ENCODE results near the gene ZNF414. TPM values are rescaled to one million over a fixed set of nuclear protein-coding genes. Genes with fewer than 3 reads are reported as not detected.

ZNF414 gene, protein sequence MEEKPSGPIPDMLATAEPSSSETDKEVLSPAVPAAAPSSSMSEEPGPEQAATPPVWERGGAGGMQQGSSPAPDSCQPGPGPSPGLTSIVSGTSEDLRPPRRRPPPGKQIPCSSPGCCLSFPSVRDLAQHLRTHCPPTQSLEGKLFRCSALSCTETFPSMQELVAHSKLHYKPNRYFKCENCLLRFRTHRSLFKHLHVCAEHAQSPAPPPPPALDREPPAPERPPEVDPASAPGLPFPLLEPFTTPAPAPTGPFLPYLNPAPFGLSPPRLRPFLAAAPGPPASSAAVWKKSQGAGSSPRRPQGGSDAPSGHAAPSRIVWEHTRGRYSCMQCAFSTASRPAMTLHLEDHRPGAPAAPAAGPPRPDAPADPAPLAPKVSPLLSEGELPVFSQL
- total RNA-seq (3.8 and 5.7 TPM in 2 replicates), polyA plus RNA-seq (54.2 and 54.3 TPM in 2 replicates)

DNA sequence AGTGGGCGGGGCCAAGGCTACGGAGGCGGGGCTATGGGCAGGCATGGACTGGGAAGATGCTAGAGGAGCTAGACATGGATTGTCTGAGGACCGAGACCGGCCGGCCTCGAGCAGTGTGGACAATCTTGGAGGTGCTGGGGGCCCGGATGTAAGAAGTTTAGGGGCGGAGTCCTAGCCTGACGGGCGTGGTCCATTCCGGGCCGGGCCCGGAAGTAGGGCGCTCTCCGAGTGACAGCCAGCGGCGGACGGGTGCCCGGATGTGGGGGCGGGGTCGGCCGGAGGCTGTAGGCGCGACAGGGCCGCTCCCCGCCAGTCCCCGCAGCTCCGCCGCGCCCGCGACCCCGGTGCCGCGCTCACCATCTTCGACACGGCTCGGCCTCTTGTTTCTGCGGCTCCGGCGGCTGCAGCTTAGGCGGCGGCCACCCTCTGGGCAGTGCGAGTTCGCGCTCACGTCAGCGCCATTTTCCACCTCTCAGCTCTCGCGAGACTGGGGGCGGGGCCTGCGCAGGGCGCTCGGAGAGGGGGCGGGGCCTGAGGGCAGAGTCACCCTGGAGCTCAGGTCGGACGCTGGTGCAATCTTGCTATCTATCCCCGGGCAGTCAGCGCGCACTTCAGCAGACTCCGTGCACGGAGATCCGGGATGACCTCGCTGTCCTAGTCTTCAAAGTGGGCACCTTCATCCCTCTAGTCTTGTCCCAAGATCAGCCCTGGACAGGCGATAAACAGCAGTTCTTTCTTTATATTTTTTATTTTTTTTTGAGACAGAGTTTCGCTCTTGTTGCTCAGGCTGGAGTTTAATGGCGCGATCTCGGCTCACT is at the start of gene ZNF414:
ZNF414 (minus strand) TSS at position 481 of the 818 bp plus-strand sequence; CDS start at position 360, 121 bp downstream.
- Histone ChIP-seq H3K27me3 (no peaks in the 10 kb centered on the region), H2AFZ (peak within 1 kb of the TSS; percentile 96), H3K4me1 (ENCODE audit: insufficient read depth) (peaks cover 13% of the 10 kb centered on the region), H3K4me3 (peak within 1 kb of the TSS; percentile 68), H3K9me2 (replicated peaks; ENCODE audit: insufficient read depth) (no peaks in the 10 kb centered on the region), H3K4me2 (peak within 1 kb of the TSS; percentile 91), H3K36me3 (replicated peaks; ENCODE audit: insufficient read depth, low read depth) (no peaks in the 10 kb centered on the region), H3K79me2 (peaks cover 13% of the 10 kb centered on the region), H3K9me3 (ENCODE audit: low read depth) (no peaks in the 10 kb centered on the region), H3K27ac (peak within 1 kb of the TSS; percentile 99), H4K20me1 (ENCODE audit: insufficient read depth, poor library complexity, severe bottlenecking) (no peaks in the 10 kb centered on the region)
- TF ChIP-seq EZH2 (IDR thresholded peaks at IDR 0.05; ENCODE audit: borderline replicate concordance): no peak
- TF ChIP-seq EZH2phosphoT487 (IDR thresholded peaks at IDR 0.05; ENCODE audit: low read depth, severe bottlenecking, unreplicated experiment): no peak
- no peak for TF ChIP-seq CTCF (IDR thresholded peaks at IDR 0.05; ENCODE audit: poor library complexity)
- DNase-seq (ENCODE audit: low spot score): peak; percentile 98
- under 1% methylated on average over 39 of the region's 70 CpGs for WGBS (ENCODE audit: low lambda C conversion rate, missing lambda C conversion rate)

GRCh38 chr19:8561075-8561764 is 47.3 kb upstream of the ZNF414 start:
- Histone ChIP-seq H3K4me2 (no peak overlapping the region), H3K9me3 (ENCODE audit: low read depth) (no peaks in the 10 kb centered on the region), H3K79me2 (no peaks in the 10 kb centered on the region), H3K36me3 (replicated peaks; ENCODE audit: insufficient read depth, low read depth) (no peaks in the 10 kb centered on the region), H3K27me3 (no peaks in the 10 kb centered on the region), H3K4me1 (ENCODE audit: insufficient read depth) (no peaks in the 10 kb centered on the region), H3K9me2 (replicated peaks; ENCODE audit: insufficient read depth) (no peaks in the 10 kb centered on the region), H2AFZ (no peak overlapping the region), H4K20me1 (ENCODE audit: insufficient read depth, poor library complexity, severe bottlenecking) (no peaks in the 10 kb centered on the region), H3K27ac (no peak overlapping the region), H3K4me3 (no peak overlapping the region)
- DNase-seq (ENCODE audit: low spot score): no peak
- WGBS (ENCODE audit: low lambda C conversion rate, missing lambda C conversion rate): 92% methylated on average over 1 of the region's 2 CpGs
- TF ChIP-seq EZH2 (IDR thresholded peaks at IDR 0.05; ENCODE audit: borderline replicate concordance): no peak
- no peak for TF ChIP-seq EZH2phosphoT487 (IDR thresholded peaks at IDR 0.05; ENCODE audit: low read depth, severe bottlenecking, unreplicated experiment)
- no peak for TF ChIP-seq CTCF (IDR thresholded peaks at IDR 0.05; ENCODE audit: poor library complexity)

- no peak for DNase-seq (ENCODE audit: low spot score)
- Histone ChIP-seq H3K79me2 (no peaks in the 10 kb centered on the region), H3K4me2 (no peak overlapping the region), H3K4me1 (ENCODE audit: insufficient read depth) (no peaks in the 10 kb centered on the region), H3K27ac (no peak overlapping the region), H3K4me3 (no peak overlapping the region), H2AFZ (no peak overlapping the region), H3K27me3 (no peaks in the 10 kb centered on the region), H3K9me2 (replicated peaks; ENCODE audit: insufficient read depth) (no peaks in the 10 kb centered on the region), H3K9me3 (ENCODE audit: low read depth) (no peaks in the 10 kb centered on the region), H4K20me1 (ENCODE audit: insufficient read depth, poor library complexity, severe bottlenecking) (no peaks in the 10 kb centered on the region), H3K36me3 (replicated peaks; ENCODE audit: insufficient read depth, low read depth) (no peaks in the 10 kb centered on the region)
- TF ChIP-seq EZH2phosphoT487 (IDR thresholded peaks at IDR 0.05; ENCODE audit: low read depth, severe bottlenecking, unreplicated experiment) (no peak), CTCF (IDR thresholded peaks at IDR 0.05; ENCODE audit: poor library complexity) (no peak), EZH2 (IDR thresholded peaks at IDR 0.05; ENCODE audit: borderline replicate concordance) (no peak)
- WGBS (ENCODE audit: low lambda C conversion rate, missing lambda C conversion rate): 81% methylated on average over 2 of the region's 2 CpGs
Measured at GRCh38 chr19:8558325-8558724, 44.4 kb upstream of the ZNF414 start.

Measured in hepatocyte (in vitro differentiated cells).